Neural cell (in vitro differentiated cells): ENCODE results near the gene CAST.

ENCODE experiments used
- CTCF ChIP-seq: fragments of 450-650 bp; IDR thresholded peaks from 2 replicates; pipeline ENCODE4 v1.5.1; 2014; ENCODE audit warnings: antibody characterized with exemption, mild to moderate bottlenecking, moderate library complexity; ENCODE audit not compliant: poor library complexity, severe bottlenecking
- EP300 ChIP-seq: fragments of 450-650 bp; conservative IDR thresholded peaks from 2 replicates; pipeline ENCODE4 v1.6.1; 2014; ENCODE audit warnings: antibody characterized with exemption, mild to moderate bottlenecking, moderate library complexity; ENCODE audit not compliant: poor library complexity, severe bottlenecking
- EZH2 ChIP-seq: fragments of 200-600, 300-800 bp; shearing (Covaris generic), sonication (generic); IDR thresholded peaks from 2 replicates; pipeline ENCODE4 v1.6.1; 2014; ENCODE audit warnings: antibody characterized with exemption, low read length, borderline replicate concordance, mild to moderate bottlenecking; ENCODE audit not compliant: insufficient read depth, poor library complexity, severe bottlenecking
- MXI1 ChIP-seq: fragments of 450-650 bp; conservative IDR thresholded peaks from 2 replicates; pipeline ENCODE4 v1.6.1; 2014; ENCODE audit warnings: antibody characterized with exemption, mild to moderate bottlenecking; ENCODE audit not compliant: poor library complexity, severe bottlenecking
- POLR2AphosphoS5 ChIP-seq: IDR thresholded peaks from 2 replicates; pipeline ENCODE4 v1.6.1; 2012
- TAF1 ChIP-seq: IDR thresholded peaks from 2 replicates; pipeline ENCODE4 v1.6.1; 2012; ENCODE audit warnings: low read depth

GRCh38 chr5:96671441-96671840 lies 9.3 kb downstream of the CAST start:
- TF ChIP-seq CTCF (no peak), POLR2AphosphoS5 (no peak), TAF1 (no peak), EP300 (no peak), MXI1 (no peak), EZH2 (no peak)
